ENCODE data around the gene DDX43. TPM values are rescaled to one million over a fixed set of nuclear protein-coding genes. Genes with fewer than 3 reads are reported as not detected.
"Not testable (repeated sequence)": the region's sequence is repeated elsewhere in the genome, so short reads cannot be mapped to it uniquely, and the experiment has no call there.

Gene DDX43
- total RNA-seq, 4 donors from 2014 or later = 1.1 TPM; not detected in 3

DNA sequence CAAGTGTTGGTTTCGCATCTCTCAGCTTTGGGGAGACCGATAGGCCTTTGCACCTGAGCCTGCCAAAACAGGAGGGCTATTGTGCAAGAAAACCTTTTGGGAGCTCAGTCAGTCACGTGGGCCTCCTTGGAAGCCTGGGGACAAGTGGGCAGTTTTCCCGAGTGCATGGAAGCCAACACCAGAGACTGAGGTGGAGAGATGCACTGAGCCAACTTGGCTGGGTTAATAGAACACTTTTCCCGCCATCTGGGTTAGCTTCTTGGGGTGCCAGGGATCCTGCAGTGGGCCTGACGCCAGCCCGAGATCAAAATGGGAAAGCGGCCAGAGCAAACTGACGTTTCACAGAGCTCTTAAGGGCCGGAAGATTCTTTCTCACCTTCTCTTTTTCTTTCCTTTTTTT, 22.1 kb upstream of the DDX43 start:
- H3K9me3 ChIP-seq = no peaks in the 10 kb centered on the region
- no peaks in the 10 kb centered on the region for H3K36me3 ChIP-seq
- DNase-seq (no peak), ATAC-seq (no peak)
- intact Hi-C loops (cut with DNase I; ENCODE audit: low total_unique reads) (no loop called here), in situ Hi-C loops (cut with MboI; ENCODE audit: low sequenced_read_pairs in 4 of 4) (no loop called here)
- H3K4me3 ChIP-seq = no peak overlapping the region
- TF ChIP-seq, protein P1, sequence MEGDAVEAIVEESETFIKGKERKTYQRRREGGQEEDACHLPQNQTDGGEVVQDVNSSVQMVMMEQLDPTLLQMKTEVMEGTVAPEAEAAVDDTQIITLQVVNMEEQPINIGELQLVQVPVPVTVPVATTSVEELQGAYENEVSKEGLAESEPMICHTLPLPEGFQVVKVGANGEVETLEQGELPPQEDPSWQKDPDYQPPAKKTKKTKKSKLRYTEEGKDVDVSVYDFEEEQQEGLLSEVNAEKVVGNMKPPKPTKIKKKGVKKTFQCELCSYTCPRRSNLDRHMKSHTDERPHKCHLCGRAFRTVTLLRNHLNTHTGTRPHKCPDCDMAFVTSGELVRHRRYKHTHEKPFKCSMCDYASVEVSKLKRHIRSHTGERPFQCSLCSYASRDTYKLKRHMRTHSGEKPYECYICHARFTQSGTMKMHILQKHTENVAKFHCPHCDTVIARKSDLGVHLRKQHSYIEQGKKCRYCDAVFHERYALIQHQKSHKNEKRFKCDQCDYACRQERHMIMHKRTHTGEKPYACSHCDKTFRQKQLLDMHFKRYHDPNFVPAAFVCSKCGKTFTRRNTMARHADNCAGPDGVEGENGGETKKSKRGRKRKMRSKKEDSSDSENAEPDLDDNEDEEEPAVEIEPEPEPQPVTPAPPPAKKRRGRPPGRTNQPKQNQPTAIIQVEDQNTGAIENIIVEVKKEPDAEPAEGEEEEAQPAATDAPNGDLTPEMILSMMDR (IDR thresholded peaks at IDR 0.05 in 4 of 5, conservative IDR thresholded peaks at IDR 0.05 in 1 of 5) = no peak
- no peak for TF ChIP-seq POLR2A (IDR thresholded peaks at IDR 0.05)
- H3K27ac ChIP-seq = no peak overlapping the region
- H3K27me3 ChIP-seq = no peaks in the 10 kb centered on the region
- no peaks in the 10 kb centered on the region for H3K4me1 ChIP-seq

DNA sequence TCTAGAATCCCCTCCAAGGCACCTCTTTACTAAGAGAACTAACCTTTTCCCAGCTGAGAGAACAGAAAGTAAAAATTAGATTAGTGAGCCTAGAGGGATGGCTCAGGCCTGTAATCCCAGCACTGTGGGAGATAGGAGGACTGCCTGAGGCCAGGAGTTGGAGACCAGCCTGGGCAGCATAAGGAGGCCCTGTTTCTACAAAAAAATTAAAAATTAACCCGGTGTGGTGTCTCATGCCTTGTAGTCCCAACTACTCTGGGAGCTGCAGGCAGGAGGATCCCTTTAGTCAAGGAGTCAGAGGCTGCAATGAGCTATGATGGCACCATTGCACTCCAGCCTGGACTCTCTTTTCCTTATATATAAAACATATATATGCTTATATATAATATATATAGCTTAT, 19.4 kb upstream of the DDX43 start:
- TF ChIP-seq POLR2A (IDR thresholded peaks at IDR 0.05) = no peak
- TF ChIP-seq, protein P1 (IDR thresholded peaks at IDR 0.05 in 4 of 5, conservative IDR thresholded peaks at IDR 0.05 in 1 of 5) = no peak
- in situ Hi-C loops (cut with MboI; ENCODE audit: low sequenced_read_pairs in 4 of 4) = no loop called here
- no peak overlapping the region for H3K27ac ChIP-seq
- H3K27me3 ChIP-seq = no peaks in the 10 kb centered on the region
- no peak overlapping the region for H3K4me3 ChIP-seq
- no peak for DNase-seq
- no peaks in the 10 kb centered on the region for H3K36me3 ChIP-seq
- intact Hi-C loops (cut with DNase I; ENCODE audit: low total_unique reads) = no loop called here
- no peaks in the 10 kb centered on the region for H3K4me1 ChIP-seq
- no peak for ATAC-seq
- no peaks in the 10 kb centered on the region for H3K9me3 ChIP-seq

DNA sequence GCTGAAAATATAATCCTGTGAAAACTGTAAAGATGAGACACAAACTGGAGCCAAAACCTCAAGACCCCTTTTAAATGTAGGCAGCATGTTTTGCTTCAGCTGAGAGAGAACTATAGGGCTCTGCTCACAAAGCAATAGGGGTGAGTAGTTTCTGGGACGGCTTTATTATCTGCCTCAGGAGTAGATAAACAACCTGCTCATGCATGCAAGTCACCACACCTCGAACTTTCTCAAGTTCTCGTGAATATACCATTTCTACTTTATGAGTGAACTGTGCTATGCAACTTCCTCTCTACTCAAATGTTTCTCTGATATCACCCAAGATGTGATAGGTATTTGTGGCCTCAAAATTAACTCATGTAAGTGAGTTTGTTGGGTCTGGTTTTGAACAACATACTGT, 17.4 kb upstream of the DDX43 start:
- in situ Hi-C loops (cut with MboI; ENCODE audit: low sequenced_read_pairs in 4 of 4) (no loop called here), intact Hi-C loops (cut with DNase I; ENCODE audit: low total_unique reads) (no loop called here)
- no peaks in the 10 kb centered on the region for H3K4me1 ChIP-seq
- no peaks in the 10 kb centered on the region for H3K36me3 ChIP-seq
- no peak overlapping the region for H3K27ac ChIP-seq
- H3K27me3 ChIP-seq = no peaks in the 10 kb centered on the region
- no peak overlapping the region for H3K4me3 ChIP-seq
- DNase-seq = no peak
- no peak for ATAC-seq
- TF ChIP-seq POLR2A (IDR thresholded peaks at IDR 0.05) = no peak
- TF ChIP-seq, protein P1 (IDR thresholded peaks at IDR 0.05 in 4 of 5, conservative IDR thresholded peaks at IDR 0.05 in 1 of 5) = no peak
- H3K9me3 ChIP-seq = no peaks in the 10 kb centered on the region

DNA sequence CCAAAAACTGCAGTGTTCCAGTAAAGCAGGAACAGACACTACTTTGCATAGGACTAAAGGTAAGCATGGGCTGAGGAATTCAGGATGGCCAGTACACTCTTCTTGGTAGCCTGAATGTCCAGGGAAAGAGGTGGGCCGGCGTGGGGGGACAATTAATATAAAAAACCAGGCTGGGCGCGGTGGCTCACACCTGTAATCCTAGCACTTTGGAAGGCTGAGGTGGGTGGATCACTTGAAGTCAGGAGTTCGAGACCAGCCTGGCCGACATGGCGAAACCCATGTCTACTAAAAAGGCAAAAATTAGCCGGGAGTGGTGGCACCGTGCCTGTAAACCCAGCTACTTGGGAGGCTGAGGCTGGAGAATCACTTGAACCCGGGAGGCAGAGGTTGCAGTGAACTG, 13.1 kb upstream of the DDX43 start:
- intact Hi-C loops (cut with DNase I; ENCODE audit: low total_unique reads); H3K4me3 ChIP-seq; ATAC-seq; in situ Hi-C loops (cut with MboI; ENCODE audit: low sequenced_read_pairs in 4 of 4); H3K27me3 ChIP-seq; H3K9me3 ChIP-seq; H3K27ac ChIP-seq; H3K4me1 ChIP-seq; DNase-seq; H3K36me3 ChIP-seq: not testable (repeated sequence)

DNA sequence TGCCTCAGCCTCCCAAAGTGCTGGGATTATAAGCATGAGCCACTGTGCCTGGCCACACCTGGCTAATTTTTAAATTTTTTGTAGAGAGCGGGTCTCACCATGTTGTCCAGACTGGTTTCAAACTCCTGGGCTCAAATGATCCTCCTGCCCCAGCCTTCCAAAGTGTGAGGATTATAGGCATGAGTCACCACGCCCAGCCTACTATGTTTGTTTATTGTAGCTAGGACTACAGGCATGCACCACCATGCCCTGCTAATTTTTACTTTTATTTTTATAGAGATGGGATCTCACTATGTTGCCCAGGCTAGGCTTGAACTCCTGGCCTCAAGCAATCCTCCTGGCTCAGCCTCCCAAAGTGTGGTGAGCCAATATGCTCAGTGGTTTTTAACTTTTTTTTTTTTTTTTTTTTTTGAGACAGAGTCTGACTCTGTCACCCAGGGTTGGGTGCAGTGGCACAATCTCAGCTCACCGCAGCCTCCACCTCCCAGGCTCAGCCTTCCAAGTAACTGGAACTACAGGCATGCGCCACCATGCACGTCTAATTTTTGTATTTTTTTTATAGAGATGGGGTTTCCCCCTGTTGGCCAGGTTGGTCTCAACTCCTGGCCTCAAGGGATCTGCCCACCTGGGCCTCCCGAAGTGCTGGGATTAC, 12.0 kb upstream of the DDX43 start:
- H3K36me3 ChIP-seq = no peaks in the 10 kb centered on the region
- H3K27me3 ChIP-seq = peaks cover 0 to 6% (median 0%) of the 10 kb centered on the region in 3 donors
- ATAC-seq (no peak), DNase-seq (no peak)
- no peak overlapping the region for H3K4me3 ChIP-seq
- TF ChIP-seq, protein P1 (IDR thresholded peaks at IDR 0.05 in 4 of 5, conservative IDR thresholded peaks at IDR 0.05 in 1 of 5) = no peak
- no peak for TF ChIP-seq POLR2A (IDR thresholded peaks at IDR 0.05)
- intact Hi-C loops (cut with DNase I; ENCODE audit: low total_unique reads) (no loop called here), in situ Hi-C loops (cut with MboI; ENCODE audit: low sequenced_read_pairs in 4 of 4) (no loop called here)
- H3K27ac ChIP-seq = no peak overlapping the region
- no peaks in the 10 kb centered on the region for H3K4me1 ChIP-seq
- no peaks in the 10 kb centered on the region for H3K9me3 ChIP-seq

All from gastrocnemius medialis (tissue), 4 donors.